IMR-90 (cell line): ENCODE data around the gene BBIP1. TPM values are rescaled to one million over a fixed set of nuclear protein-coding genes. Genes with fewer than 3 reads are reported as not detected.

Source experiments
- ATAC-seq: fragments of 200-7000 bp; cut with Tn5 transposase; 2 replicates; pipeline ENCODE4 v1.9.1; 2020; ENCODE audit warnings: low read depth, mild to moderate bottlenecking, moderate library complexity
- BruUV-seq: library from RNA; stranded (reverse); fragments of 400-500 nt; replicated peaks from 2 replicates; lab custom pipeline; 2021; lab: Mats Ljungman, UMichigan
- CTCF ChIA-PET: fragments of 300-600 bp; formaldehyde crosslinking; extraction: SDS; loops from one replicate; lab custom pipeline; 2021; ENCODE audit warnings: antibody characterized with exemption; lab: Yijun Ruan, JAX
- POLR2A ChIA-PET: fragments of 300-600 bp; sonication (Branson Sonifier 250); formaldehyde crosslinking; loops from one replicate; lab custom pipeline; 2022; ENCODE audit warnings: antibody characterized with exemption; ENCODE audit not compliant: unreplicated experiment; lab: Charles Lee
- DNase-seq: peaks from one replicate; pipeline ENCODE4 v3.0.0; 2013
- H2AFZ ChIP-seq: replicated peaks from 2 replicates; pipeline ENCODE3; 2013; ENCODE audit warnings: low read length, mild to moderate bottlenecking; ENCODE audit not compliant: poor library complexity
- H2AK5ac ChIP-seq: 2 replicates; pipeline ENCODE4 v1.6.1; 2013; ENCODE audit warnings: low read depth, low read length, inconsistent platforms
- H2AK9ac ChIP-seq: replicated peaks from 2 replicates; pipeline ENCODE3; 2013; ENCODE audit warnings: mild to moderate bottlenecking, low read depth, low read length, moderate library complexity; ENCODE audit not compliant: poor library complexity
- H2BK120ac ChIP-seq: 2 replicates; pipeline ENCODE4 v1.6.1; 2013; ENCODE audit warnings: low read depth, low read length, inconsistent platforms
- H2BK15ac ChIP-seq: 3 replicates; pipeline ENCODE4 v1.6.1; 2013; ENCODE audit warnings: low read depth, low read length, inconsistent platforms
- H2BK20ac ChIP-seq: 2 replicates; pipeline ENCODE4 v1.6.1; 2013; ENCODE audit warnings: low read depth, mild to moderate bottlenecking, inconsistent platforms, low read length, moderate library complexity
- H2BK5ac ChIP-seq: 2 replicates; pipeline ENCODE4 v1.6.1; 2013; ENCODE audit warnings: mild to moderate bottlenecking, low read depth, low read length, inconsistent platforms; ENCODE audit not compliant: poor library complexity, severe bottlenecking
- H3K14ac ChIP-seq: replicated peaks from 2 replicates; pipeline ENCODE4 v1.6.1; 2013; ENCODE audit warnings: low read depth, low read length, inconsistent platforms
- H3K18ac ChIP-seq: 2 replicates; pipeline ENCODE4 v1.6.1; 2013; ENCODE audit warnings: low read depth, low read length, control low read depth
- H3K23ac ChIP-seq: 2 replicates; pipeline ENCODE4 v1.6.1; 2013; ENCODE audit warnings: low read depth, low read length, inconsistent platforms
- H3K27ac ChIP-seq: 2 replicates; pipeline ENCODE4 v1.5.1; 2013; ENCODE audit warnings: mild to moderate bottlenecking, control low read depth, low read length; ENCODE audit not compliant: insufficient read depth
- H3K27me3 ChIP-seq: 2 replicates; pipeline ENCODE4 v1.6.1; 2013; ENCODE audit warnings: low read length; ENCODE audit not compliant: control insufficient read depth, insufficient read depth
- H3K36me3 ChIP-seq: 2 replicates; pipeline ENCODE4 v1.6.1; 2013; ENCODE audit warnings: low read length, mixed read lengths; ENCODE audit not compliant: control insufficient read depth, insufficient read depth
- H3K4ac ChIP-seq: 2 replicates; pipeline ENCODE4 v1.6.1; 2013; ENCODE audit warnings: low read depth, low read length, inconsistent platforms
- H3K4me1 ChIP-seq: 2 replicates; pipeline ENCODE4 v1.6.1; 2013; ENCODE audit warnings: low read length, mixed read lengths; ENCODE audit not compliant: control insufficient read depth, insufficient read depth
- H3K4me2 ChIP-seq: 2 replicates; pipeline ENCODE4 v1.6.1; 2013; ENCODE audit warnings: low read depth, mild to moderate bottlenecking, control low read depth, low read length, moderate library complexity
- H3K4me3 ChIP-seq: 2 replicates; pipeline ENCODE4 v1.5.1; 2013; ENCODE audit warnings: low read depth, mild to moderate bottlenecking, control low read depth, low read length, moderate library complexity; ENCODE audit not compliant: insufficient read depth
- H3K56ac ChIP-seq: 2 replicates; pipeline ENCODE4 v1.6.1; 2013; ENCODE audit warnings: low read length, inconsistent platforms; ENCODE audit not compliant: insufficient read depth; ENCODE audit errors: extremely low read depth
- H3K79me1 ChIP-seq, 2 experiments: 2 replicates each; pipeline ENCODE4 v1.6.1; 2013; ENCODE audit warnings: low read length in 2 of 2, inconsistent platforms in 1 of 2, low read depth in 1 of 2
- H3K9ac ChIP-seq: 2 replicates; pipeline ENCODE4 v1.6.1; 2013; ENCODE audit warnings: low read depth, low read length, control low read depth
- H3K9me1 ChIP-seq: 2 replicates; pipeline ENCODE4 v1.6.1; 2013; ENCODE audit warnings: low read length, inconsistent platforms; ENCODE audit not compliant: insufficient read depth
- H3K9me3 ChIP-seq: 2 replicates; pipeline ENCODE4 v1.6.1; 2013; ENCODE audit warnings: low read length; ENCODE audit not compliant: control insufficient read depth, insufficient read depth
- H4K20me1 ChIP-seq: 2 replicates; pipeline ENCODE4 v1.6.1; 2013; ENCODE audit warnings: low read length, inconsistent platforms; ENCODE audit not compliant: insufficient read depth
- H4K5ac ChIP-seq: 2 replicates; pipeline ENCODE4 v1.6.1; 2013; ENCODE audit warnings: mild to moderate bottlenecking, low read depth, low read length, control low read depth
- H4K8ac ChIP-seq, 2 experiments: 2 replicates each; pipeline ENCODE4 v1.6.1; 2013; ENCODE audit warnings: low read depth in 2 of 2, low read length in 2 of 2, control low read depth in 1 of 2, inconsistent platforms in 1 of 2
- H4K91ac ChIP-seq: 2 replicates; pipeline ENCODE4 v1.6.1; 2013; ENCODE audit warnings: low read depth, low read length, inconsistent platforms; ENCODE audit not compliant: insufficient read depth
- BHLHE40 ChIP-seq: fragments of 150-350 bp; IDR thresholded peaks from 2 replicates; pipeline ENCODE4 v1.6.1; 2016; ENCODE audit warnings: mild to moderate bottlenecking, low read depth, low read length
- CHD1 ChIP-seq: IDR thresholded peaks from 2 replicates; pipeline ENCODE4 v1.6.1; 2012; ENCODE audit warnings: low read depth, low read length, improper control_type of control experiment
- MAFK ChIP-seq: IDR thresholded peaks from 2 replicates; pipeline ENCODE4 v1.6.1; 2012; ENCODE audit warnings: low read depth, low read length, improper control_type of control experiment
- MXI1 ChIP-seq: IDR thresholded peaks from 2 replicates; pipeline ENCODE4 v1.6.1; 2012; ENCODE audit warnings: low read depth, mild to moderate bottlenecking, low read length, moderate library complexity, borderline replicate concordance
- NFE2L2 ChIP-seq: fragments of 150-350 bp; IDR thresholded peaks from 2 replicates; pipeline ENCODE4 v1.6.1; 2016; ENCODE audit warnings: low read depth, mild to moderate bottlenecking, low read length
- POLR2A ChIP-seq: IDR thresholded peaks from 2 replicates; pipeline ENCODE4 v1.6.1; 2012; ENCODE audit warnings: mild to moderate bottlenecking, low read depth, low read length
- RAD21 ChIP-seq: IDR thresholded peaks from 2 replicates; pipeline ENCODE4 v1.6.1; 2012; ENCODE audit warnings: low read length, improper control_type of control experiment
- RCOR1 ChIP-seq: IDR thresholded peaks from 2 replicates; pipeline ENCODE4 v1.6.1; 2012; ENCODE audit warnings: mild to moderate bottlenecking, low read length, improper control_type of control experiment; ENCODE audit not compliant: insufficient replicate concordance
- RFX5 ChIP-seq: IDR thresholded peaks from 2 replicates; pipeline ENCODE4 v1.8.0; 2012; ENCODE audit warnings: low read depth, mild to moderate bottlenecking, low read length, moderate library complexity
- SMC3 ChIP-seq: fragments of 150-350 bp; IDR thresholded peaks from 2 replicates; pipeline ENCODE4 v1.6.1; 2016; ENCODE audit warnings: low read depth, mild to moderate bottlenecking, antibody characterized with exemption, low read length, moderate library complexity
- WGBS, 2 experiments: methylation state at CpG; one replicate each; pipeline versions ENCODE4 v1.1.5 to v1.1.7; 2013; ENCODE audit warnings: missing lambda C conversion rate in 2 of 2; ENCODE audit not compliant: insufficient read length in 1 of 2; ENCODE audit errors: extremely low coverage in 2 of 2; 5-methylcytosine and 5-hydroxymethylcytosine counted together
- dilution Hi-C: fragments of 300-500 bp; cut with HindIII; formaldehyde crosslinking; loops from one replicate; pipeline ENCODE4 v1.14.3; 2018; ENCODE audit warnings: low sequenced_read_pairs; ENCODE audit not compliant: unreplicated experiment
- in situ Hi-C: fragments of 300-500 bp; cut with MboI; formaldehyde crosslinking; loops from 3 replicates; pipeline ENCODE4 v1.14.3; 2019; ENCODE audit warnings: low sequenced_read_pairs, inconsistent platforms, mixed read lengths
- intact Hi-C: fragments of 100-400 bp; cut with micrococcal nuclease; formaldehyde crosslinking; loops from 2 replicates; pipeline ENCODE4 v1.10.0; 2022
- polyA plus RNA-seq, 3 experiments: library from polyadenylated mRNA; depleted of rRNA; stranded (reverse); fragments of >200 nt; gene quantifications; 2 replicates each; pipeline ENCODE4 v1.2.3, GENCODE V29; 2012; ENCODE audit warnings: low replicate concordance in 1 of 3
- total RNA-seq: library from RNA; depleted of rRNA; stranded (reverse); fragments of >200 nt; gene quantifications from 2 replicates; pipeline ENCODE4 v1.2.3, GENCODE V29; 2012
- TF ChIP-seq, protein P1 (sequence below): conservative IDR thresholded peaks from 2 replicates; pipeline ENCODE4 v1.5.1; 2012; ENCODE audit warnings: mild to moderate bottlenecking, low read depth, low read length, improper control_type of control experiment
- TF ChIP-seq, protein P2 (sequence below): fragments of 150-350 bp; IDR thresholded peaks from 2 replicates; pipeline ENCODE4 v1.6.1; 2016; ENCODE audit warnings: low read depth, mild to moderate bottlenecking, low read length, moderate library complexity, borderline replicate concordance

The BBIP1 gene
- total and polyA plus RNA-seq, 2 of the 4 experiments (the other 2 are of a cell fraction), result 17.4 to 19.9 TPM

DNA sequence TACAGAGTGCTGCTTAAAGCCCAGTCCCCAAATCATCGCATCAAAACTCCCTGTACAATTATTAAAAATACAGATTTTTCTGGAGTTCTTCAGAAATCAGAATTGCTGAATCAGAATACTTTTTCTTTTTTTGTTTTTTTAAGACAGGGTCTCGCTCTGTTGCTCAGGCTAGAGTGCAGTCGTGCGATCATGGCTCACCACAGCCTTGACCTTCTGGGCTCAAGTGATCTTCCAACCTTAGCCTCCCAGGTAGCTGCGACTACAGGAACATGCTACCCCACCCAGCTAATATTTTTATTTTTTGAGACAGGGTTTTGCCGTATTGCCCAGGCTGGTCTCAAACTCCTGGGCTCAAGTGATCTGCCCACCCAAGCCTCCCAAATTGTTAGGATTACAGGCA lies 3.9 kb downstream of the BBIP1 start:
- intact Hi-C loops (loop anchor here (10.0 kb wide), 1 partner anchor 610 kb away; the partner anchor contains the start of gene SMNDC1), dilution Hi-C loops (no loop called here), in situ Hi-C loops (no loop called here)
- no peaks in the 10 kb centered on the region for H3K9me3 ChIP-seq
- peak overlapping the region; percentile 62 for H2BK120ac ChIP-seq
- peak overlapping the region; percentile 63; the same call in 1 of the 2 replicates for H2AK5ac ChIP-seq
- DNase-seq (no peak), ATAC-seq (no peak)
- H3K36me3 ChIP-seq, result no peaks in the 10 kb centered on the region
- H3K4me3 ChIP-seq, result no peak overlapping the region
- no peak overlapping the region for H4K5ac ChIP-seq
- H2AK9ac ChIP-seq, result no peak overlapping the region
- 0 out of 2 replicates have a peak, but pooled peaks cover 1% of the 10 kb centered on the region for H4K20me1 ChIP-seq
- H3K4ac ChIP-seq, result peak overlapping the region; percentile 47
- H3K4me1 ChIP-seq, result peaks cover 21% of the 10 kb centered on the region
- no peak overlapping the region for H3K18ac ChIP-seq
- no peak overlapping the region for H4K91ac ChIP-seq
- CTCF ChIA-PET, result no interaction called here
- no peak overlapping the region; the same call in 2 of the 3 replicates for H2BK15ac ChIP-seq
- H2BK20ac ChIP-seq, result no peak overlapping the region
- no peak overlapping the region for H3K23ac ChIP-seq
- peaks cover 23 to 38% of the 10 kb centered on the region in 2 experiments for H3K79me1 ChIP-seq
- no peak overlapping the region for H2AFZ ChIP-seq
- TF ChIP-seq MAFK (no peak), RFX5 (no peak), CHD1 (no peak), MXI1 (no peak), RCOR1 (no peak), NFE2L2 (no peak), RAD21 (no peak), POLR2A (no peak), SMC3 (no peak), BHLHE40 (no peak)
- TF ChIP-seq, protein P1, sequence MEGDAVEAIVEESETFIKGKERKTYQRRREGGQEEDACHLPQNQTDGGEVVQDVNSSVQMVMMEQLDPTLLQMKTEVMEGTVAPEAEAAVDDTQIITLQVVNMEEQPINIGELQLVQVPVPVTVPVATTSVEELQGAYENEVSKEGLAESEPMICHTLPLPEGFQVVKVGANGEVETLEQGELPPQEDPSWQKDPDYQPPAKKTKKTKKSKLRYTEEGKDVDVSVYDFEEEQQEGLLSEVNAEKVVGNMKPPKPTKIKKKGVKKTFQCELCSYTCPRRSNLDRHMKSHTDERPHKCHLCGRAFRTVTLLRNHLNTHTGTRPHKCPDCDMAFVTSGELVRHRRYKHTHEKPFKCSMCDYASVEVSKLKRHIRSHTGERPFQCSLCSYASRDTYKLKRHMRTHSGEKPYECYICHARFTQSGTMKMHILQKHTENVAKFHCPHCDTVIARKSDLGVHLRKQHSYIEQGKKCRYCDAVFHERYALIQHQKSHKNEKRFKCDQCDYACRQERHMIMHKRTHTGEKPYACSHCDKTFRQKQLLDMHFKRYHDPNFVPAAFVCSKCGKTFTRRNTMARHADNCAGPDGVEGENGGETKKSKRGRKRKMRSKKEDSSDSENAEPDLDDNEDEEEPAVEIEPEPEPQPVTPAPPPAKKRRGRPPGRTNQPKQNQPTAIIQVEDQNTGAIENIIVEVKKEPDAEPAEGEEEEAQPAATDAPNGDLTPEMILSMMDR, result no peak
- TF ChIP-seq, protein P2, sequence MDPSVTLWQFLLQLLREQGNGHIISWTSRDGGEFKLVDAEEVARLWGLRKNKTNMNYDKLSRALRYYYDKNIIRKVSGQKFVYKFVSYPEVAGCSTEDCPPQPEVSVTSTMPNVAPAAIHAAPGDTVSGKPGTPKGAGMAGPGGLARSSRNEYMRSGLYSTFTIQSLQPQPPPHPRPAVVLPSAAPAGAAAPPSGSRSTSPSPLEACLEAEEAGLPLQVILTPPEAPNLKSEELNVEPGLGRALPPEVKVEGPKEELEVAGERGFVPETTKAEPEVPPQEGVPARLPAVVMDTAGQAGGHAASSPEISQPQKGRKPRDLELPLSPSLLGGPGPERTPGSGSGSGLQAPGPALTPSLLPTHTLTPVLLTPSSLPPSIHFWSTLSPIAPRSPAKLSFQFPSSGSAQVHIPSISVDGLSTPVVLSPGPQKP, result no peak
- no peak overlapping the region for H3K27ac ChIP-seq
- H3K56ac ChIP-seq, result no peak overlapping the region
- H4K8ac ChIP-seq, result no peak overlapping the region
- BruUV-seq, result no TSS peak
- WGBS, 2 experiments, result no CpG with 5 or more reads among the region's 6 CpGs
- H3K4me2 ChIP-seq, result no peak overlapping the region
- H3K14ac ChIP-seq, result 0 out of 2 replicates have a peak overlapping the region, but pooled peaks have one; percentile 18
- POLR2A ChIA-PET, result no interaction called here
- H3K9me1 ChIP-seq, result peaks cover 5% of the 10 kb centered on the region
- H3K27me3 ChIP-seq, result no peaks in the 10 kb centered on the region
- H2BK5ac ChIP-seq, result peak overlapping the region; percentile 18
- no peak overlapping the region for H3K9ac ChIP-seq
